Activated CD4-positive, alpha-beta T cell treated with anti-CD3 and anti-CD28 coated beads for 24 hours (primary cell): ENCODE data around the gene RUFY1.

Experiments used
- DNase-seq, 2 donors: peaks; one replicate each; pipeline ENCODE4 v3.0.0-alpha.2; 2020; ENCODE audit warnings: low read depth in 2 of 2

Gene RUFY1

DNA sequence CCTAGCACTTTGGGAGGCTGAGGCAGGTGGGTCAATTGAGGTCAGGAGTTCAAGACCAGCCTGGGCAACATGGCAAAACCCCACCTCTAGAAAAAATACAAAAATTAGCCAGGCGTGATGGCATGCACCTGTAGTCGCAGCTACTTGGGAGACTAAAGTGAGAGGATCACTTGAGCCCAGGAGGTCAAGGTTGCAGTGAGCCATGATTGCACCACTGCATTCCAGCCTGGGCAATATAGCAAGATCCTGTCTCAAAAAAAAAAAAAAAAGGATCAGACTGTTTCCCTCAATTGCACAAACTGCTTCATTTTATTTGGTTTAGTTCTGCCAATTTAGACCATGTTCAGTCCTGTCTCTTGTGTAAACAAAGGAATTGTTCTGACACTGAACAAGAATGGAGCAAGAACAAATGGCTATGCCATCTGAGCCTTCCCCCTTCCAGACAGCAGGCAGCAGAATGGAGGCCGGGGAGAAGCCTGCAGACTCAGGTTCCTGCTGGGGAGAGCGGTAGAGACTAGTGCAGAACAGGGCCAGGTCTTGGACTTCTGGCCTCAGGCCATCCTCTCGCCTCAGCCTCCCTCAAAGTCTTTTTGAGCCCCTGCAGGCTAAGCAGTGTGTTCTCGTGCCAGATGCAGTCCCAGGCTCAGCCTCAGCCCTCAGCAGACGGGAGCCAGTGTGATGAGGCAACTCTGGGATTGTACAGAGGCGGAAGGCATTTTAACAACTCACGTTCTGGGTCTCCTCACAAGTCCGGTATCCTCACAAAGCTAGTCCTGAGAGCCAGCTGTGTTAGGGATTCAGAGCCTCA is 54.9 kb downstream of the RUFY1 start:
- DNase-seq = no peak

DNA sequence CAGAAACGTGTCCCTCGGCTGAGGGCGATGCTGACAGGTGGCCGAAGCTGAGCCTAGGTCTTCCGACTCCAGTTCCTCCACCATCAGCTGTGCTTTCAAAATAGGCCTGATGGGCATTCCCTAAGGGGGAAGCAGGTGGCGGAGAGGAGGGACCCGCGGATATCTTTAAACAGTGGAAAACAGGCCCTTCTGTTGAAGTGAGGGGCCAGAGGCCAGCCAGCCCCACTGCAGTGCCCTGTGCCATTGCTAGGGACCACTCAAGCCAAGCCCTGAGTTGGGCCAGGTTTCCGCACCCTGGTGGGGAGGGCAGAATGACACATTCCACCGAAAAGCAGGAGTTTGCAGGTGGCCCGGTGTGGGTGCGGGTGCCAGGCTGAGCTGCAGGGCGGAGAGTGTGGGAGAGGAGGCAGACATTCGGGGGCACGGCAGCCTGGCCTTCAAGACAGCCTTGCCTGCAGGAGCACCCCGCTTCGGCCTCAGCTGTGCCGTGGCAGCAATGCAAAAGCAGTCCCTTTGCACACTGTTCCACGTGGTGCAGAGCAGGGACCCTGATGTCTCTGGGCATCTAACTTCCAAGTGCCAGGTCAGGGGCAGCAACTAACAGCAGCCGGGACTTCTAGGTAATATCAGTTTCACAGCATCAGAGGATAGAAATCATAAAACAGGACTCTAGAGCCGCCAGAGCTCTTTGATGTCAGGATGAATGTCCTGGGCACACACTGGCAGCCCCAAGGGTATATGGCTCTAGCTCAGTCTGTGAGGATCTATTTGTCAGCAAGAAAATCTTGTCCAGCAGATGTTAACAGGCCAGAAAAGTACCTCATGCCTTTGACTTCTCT is 55.9 kb downstream of the RUFY1 start:
- DNase-seq = no peak

- no peak for DNase-seq
Observed at GRCh38 chr5:179606910-179607159, 56.5 kb downstream of the RUFY1 start.

DNA sequence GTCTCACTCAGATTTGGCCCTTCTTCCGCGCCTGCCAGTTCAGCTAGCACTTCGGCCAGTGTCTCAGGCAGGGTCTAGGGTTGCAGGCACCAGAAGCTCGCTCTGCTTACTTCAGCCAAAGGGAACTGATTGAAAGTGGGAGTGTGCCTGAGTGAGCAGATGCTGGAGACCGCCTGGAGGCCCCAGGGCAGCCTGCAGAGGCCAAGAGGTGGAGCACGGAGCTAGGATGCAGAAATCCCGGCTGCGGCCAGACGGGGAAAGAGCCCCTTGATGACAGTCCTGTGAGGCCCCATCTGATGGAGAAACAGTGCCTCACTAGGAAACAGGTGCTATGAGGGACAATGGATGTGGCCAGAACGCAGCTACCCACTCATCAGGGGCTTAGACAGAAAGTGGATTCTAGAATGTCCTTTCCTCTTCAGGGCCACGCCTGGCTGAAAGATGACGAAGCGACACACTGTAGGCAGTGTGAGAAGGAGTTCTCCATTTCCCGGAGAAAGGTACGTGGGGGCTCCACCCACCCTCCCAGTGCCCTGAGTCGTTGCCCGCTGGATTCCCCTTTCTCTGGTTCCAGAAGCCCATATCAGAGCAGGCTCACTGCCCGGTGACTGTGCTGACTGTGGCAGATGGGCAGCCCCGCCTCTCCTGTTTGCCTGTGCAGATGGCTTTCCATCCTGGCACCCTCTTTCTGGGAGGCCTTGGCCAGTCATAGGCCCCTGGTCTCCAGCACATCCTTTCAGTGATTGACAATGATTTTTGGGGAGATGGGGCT is 57.0 kb downstream of the RUFY1 start:
- DNase-seq = no peak

GRCh38 chr5:179608131-179608581 is 57.8 kb downstream of the RUFY1 start:
- no peak for DNase-seq

GRCh38 chr5:179609834-179610108 is 59.4 kb downstream of the RUFY1 start:
- DNase-seq = no peak

DNA sequence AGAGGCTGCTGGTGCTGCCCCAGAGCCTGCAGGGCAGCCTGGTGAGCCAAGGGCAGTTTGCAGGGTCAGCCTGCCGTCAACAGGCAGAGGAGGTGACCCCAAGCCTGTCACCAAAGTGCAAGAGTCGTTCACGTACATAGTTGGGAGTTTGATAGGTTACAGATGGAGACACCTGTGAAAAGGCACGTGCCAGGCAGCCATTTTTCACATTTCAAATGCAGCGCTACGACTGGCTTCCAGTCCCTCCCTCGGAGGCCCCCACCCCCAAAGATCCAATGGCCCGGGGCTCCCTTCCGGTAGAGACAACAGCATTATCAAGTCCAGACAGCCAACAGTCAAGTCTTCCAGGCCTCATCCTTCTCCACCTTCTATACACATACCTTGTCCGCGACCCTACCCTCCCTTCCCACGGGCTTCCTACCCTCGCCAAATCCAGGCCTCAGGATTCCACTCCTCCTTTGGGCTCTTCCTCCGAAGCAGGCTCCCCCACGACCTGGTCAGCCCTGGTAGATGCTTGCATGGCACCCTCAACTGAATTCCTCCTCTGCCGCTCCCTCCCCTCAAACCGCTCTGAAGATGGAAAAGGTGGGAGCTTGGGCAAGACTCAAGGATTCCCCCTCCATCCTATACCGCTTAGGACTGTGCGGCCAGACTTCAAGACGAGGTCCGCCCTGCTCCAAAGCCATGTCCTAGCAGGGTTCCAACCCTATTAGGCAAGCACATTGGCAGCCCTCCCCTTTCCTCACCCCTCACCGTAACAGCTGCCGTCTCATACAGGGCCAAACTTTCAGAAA is 60.0 kb downstream of the RUFY1 start:
- DNase-seq = no peak

DNA sequence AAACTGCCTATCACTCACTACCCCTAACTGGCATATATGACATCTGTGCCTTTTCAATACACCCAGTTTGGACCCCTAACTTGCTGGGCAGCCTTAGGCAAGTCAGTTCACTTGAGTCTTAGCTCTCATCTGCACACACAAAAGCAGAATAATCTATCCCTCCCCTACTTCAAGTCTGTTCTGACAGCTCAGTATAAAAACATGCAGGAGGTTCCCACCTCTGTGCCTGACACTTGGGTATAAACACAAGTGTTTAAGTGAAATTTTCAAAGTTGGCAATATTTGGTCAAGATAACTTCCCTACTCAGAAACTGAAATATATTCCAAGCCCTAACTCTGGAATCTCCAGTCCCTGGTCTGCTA is 60.5 kb downstream of the RUFY1 start:
- DNase-seq = no peak

DNA sequence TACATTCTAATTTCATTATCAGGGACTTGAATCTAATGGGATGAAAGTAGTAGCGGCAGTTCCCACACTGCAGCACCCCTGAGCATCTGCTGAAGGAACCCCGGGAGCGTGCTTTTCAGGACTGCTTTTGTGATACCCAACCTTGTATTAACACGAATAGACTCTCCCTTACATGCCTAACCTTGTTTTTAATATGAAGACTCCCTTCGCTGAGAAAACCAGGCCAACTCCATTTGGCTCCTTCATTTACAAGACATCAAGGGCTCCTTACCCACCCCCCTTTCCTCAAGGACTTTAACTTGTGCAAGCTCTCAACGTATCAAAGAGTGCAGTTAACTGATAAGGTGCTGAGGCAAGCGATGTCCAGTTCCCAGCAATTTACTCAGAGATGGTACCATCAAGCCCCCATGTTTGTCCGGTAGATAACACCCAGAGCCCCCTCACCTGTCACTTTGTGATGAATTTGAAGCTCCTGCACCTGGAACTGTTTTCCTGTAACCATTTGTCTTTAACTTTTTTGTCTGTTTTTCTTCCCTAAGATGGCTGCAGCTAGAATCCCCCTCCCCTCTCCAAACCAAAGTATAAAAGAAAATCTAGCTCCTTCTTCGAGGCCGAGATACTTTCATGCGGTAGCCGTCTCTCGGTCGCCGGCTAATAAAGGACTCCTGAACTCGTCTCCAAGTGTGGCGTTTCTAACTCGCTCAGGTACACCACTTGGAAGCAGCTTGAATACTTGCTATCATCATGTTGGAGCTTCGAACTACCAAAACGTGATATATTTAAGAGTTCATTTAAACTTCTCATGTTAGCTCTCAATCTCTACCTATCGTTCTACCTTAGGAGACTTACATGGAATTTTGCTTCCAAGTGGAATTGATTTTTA is 62.5 kb downstream of the RUFY1 start:
- DNase-seq = no peak

DNA sequence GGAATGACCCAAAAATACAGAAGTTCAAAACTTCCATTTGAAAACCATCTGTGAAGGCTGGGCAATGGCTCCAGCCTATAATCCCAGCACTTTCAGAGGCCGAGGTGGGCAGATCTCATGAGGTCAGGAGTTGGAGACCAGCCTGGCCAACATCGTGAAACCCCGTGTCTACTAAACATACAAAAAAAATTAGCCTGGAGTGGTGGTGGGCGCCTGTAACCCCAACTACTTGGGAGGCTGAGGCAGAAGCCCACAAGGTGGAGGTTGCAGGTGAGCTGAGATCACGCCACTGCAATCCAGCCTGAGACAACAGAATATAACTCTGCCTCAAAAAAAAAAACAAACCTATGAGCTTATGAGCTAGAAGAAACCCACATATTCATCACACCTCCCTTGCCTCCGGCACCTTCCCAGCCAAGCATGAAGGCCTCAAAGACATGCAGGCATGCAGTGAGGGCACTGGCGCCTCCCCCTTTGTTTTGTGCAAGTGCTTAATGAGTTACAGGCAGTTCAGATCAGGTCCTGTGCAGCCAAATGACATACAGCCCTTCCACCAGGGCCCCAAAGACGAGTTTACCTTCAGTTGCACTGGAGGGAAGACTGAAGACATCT is 63.2 kb downstream of the RUFY1 start:
- DNase-seq = no peak

DNA sequence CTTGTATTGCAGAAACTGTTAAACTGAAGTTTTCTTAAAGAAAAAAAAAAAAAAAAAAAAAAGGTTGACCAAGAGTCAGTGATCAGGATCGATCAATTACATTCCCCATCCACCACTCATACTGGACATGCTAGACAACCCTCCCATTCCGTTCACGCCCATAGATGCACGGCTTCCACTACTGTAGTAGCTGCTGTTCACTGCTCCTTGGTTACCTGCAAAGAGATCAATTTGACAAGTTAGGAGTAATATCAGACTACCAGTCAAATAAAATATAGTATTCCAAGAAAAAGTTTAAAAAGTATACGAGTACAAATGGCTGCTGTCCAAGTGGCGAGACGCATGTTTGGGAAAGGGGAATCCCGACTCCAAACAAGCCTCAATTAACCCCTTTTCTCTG is 64.4 kb downstream of the RUFY1 start:
- no peak for DNase-seq

- DNase-seq = no peak
Observed at GRCh38 chr5:179615203-179615602, 64.8 kb downstream of the RUFY1 start.

GRCh38 chr5:179616002-179616594 is 65.7 kb downstream of the RUFY1 start:
- no peak for DNase-seq

- no peak for DNase-seq
Observed at GRCh38 chr5:179617930-179618329, 67.6 kb downstream of the RUFY1 start.

DNA sequence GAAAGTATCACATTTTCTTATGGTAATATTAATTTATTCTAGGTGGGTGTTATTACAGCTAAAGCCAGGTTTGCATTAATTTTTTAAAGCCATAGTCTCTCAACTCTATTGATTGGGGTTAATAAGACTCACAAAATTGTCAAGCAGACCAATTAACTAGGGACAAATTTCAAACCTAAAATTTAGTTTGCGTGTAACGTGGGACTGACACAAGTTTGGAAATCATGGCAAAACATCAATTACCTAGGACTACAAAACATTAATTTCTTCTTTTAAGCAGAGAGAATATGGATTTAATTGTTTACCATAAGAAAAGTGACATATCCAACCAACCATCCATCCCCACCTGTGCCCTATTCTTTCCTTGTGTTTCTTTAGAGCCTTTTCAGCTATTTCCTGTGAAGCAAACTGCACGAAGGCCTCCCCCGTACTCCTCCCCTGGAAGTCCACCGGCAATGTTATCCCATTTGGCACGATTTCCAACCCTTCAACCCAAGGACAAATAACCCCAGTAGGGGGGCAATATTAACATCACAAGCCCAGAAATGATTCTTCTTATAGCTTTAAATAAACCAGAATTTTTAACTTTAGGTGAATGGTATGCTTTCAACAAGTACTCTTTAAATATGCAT is 68.7 kb downstream of the RUFY1 start:
- DNase-seq = no peak

GRCh38 chr5:179619776-179620175 is 69.4 kb downstream of the RUFY1 start:
- no peak for DNase-seq

- no peak for DNase-seq
Observed at GRCh38 chr5:179620293-179620692, 69.9 kb downstream of the RUFY1 start.

DNA sequence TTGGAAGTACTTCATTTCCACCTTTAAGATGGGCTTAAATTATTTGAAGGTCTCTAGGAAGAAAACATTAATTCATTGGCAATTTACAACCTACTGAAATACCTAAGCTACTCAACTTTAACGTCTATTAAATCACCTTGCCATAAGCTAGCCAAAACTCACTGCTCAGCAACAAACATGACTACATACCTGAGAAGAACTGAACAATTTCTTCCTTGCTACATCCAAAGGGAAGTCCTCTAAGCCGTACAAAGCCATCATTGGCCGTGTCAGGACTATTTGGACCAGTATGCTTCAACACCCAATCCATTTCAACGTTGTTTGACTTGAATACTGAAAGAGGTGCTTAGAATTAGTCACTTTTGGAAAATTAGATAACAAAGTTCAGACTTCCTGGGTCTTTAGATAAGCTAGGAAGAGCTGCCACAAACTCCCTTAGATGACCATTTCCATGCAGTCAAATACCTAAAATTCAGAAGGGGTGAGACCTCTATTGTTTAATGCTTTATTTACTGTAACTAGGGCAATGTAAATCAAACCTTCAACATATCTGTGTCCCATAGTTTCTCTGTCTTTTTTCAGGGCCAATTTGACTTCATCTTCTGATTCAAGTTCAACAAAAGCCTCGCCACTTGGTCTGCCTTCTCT is 70.5 kb downstream of the RUFY1 start:
- DNase-seq = no peak

GRCh38 chr5:179621551-179622214 is 71.3 kb downstream of the RUFY1 start:
- DNase-seq = no peak
